ENCODE results near the gene ANGPTL2. TPM values are rescaled to one million over a fixed set of nuclear protein-coding genes. Genes with fewer than 3 reads are reported as not detected.

ANGPTL2 gene
- total RNA-seq, 4 donors from 2014 or later, result 5.9 to 12.6 (median 8.7) TPM

DNA sequence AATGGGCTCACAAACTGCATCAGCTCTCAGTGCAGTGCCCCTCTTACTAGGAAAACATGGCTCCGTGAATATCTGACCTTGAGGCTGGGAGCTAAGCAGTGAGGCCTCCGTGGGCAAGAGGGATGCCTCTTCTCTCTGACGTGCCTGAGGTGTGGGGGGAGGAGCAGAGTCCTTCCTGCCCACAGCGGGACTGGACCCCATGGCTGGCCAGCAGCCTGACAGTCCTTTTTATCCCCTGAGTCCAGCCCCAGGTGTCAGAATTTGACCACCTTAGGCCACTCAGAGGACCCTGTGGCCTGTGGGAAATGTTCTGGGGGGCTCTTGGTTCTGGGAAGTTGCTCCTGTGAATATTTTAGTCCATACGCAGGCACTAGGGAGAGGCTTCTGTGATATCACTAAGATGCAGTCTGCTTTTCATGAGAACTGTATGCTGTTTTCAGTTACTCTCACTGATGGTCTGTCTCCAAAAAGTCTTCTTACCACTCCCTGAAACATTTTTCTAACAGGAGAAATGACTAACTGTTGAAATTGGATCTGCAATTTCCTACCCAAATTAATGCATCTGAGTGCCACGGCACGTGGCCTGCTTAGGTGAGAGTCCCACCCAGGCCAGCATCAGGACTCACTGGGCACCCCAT lies 23.4 kb downstream of the ANGPTL2 start:
- Histone ChIP-seq H3K27me3 (no peaks in the 10 kb centered on the region), H3K4me1 (no peaks in the 10 kb centered on the region), H3K9me3 (no peaks in the 10 kb centered on the region), H3K4me3 (replicated peaks in 1 of 3) (no peak overlapping the region), H3K36me3 (no peaks in the 10 kb centered on the region), H3K27ac (no peak overlapping the region)
- intact Hi-C loops (cut with DNase I), result no loop called here
- WGBS, 2 donors, result 77 to 90% methylated on average over 7 of the region's 7 CpGs
- no peak for TF ChIP-seq POLR2A (IDR thresholded peaks at IDR 0.05)
- TF ChIP-seq, protein P1, sequence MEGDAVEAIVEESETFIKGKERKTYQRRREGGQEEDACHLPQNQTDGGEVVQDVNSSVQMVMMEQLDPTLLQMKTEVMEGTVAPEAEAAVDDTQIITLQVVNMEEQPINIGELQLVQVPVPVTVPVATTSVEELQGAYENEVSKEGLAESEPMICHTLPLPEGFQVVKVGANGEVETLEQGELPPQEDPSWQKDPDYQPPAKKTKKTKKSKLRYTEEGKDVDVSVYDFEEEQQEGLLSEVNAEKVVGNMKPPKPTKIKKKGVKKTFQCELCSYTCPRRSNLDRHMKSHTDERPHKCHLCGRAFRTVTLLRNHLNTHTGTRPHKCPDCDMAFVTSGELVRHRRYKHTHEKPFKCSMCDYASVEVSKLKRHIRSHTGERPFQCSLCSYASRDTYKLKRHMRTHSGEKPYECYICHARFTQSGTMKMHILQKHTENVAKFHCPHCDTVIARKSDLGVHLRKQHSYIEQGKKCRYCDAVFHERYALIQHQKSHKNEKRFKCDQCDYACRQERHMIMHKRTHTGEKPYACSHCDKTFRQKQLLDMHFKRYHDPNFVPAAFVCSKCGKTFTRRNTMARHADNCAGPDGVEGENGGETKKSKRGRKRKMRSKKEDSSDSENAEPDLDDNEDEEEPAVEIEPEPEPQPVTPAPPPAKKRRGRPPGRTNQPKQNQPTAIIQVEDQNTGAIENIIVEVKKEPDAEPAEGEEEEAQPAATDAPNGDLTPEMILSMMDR (IDR thresholded peaks at IDR 0.05), result no peak
- no peak for DNase-seq

DNA sequence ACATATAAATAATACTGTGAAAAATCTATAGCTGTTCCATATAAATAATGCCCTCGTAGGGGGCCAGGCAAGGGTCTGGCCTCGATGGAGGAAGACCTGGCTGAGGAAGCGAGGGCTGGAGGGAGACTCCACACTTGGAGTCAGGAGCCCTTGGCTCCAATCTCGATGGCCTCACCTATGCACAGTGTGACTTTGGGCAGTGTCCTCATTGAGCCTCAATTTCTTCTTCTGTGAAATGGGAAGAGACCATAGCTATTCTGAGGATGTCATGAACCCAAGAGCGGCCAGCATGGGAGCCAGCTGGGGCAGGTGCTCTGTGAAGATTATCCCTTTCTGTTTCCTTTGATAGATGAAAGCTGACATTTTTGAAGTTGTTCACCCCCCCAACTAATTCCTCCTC lies 24.8 kb downstream of the ANGPTL2 start:
- DNase-seq, result no peak
- 92 to 95% methylated on average over 5 of the region's 5 CpGs for WGBS, 2 donors
- TF ChIP-seq, protein P1 (IDR thresholded peaks at IDR 0.05), result no peak
- no peak for TF ChIP-seq POLR2A (IDR thresholded peaks at IDR 0.05)
- Histone ChIP-seq H3K36me3 (no peaks in the 10 kb centered on the region), H3K9me3 (no peaks in the 10 kb centered on the region), H3K27me3 (no peaks in the 10 kb centered on the region), H3K27ac (no peak overlapping the region), H3K4me3 (replicated peaks in 1 of 3) (no peak overlapping the region), H3K4me1 (no peaks in the 10 kb centered on the region)
- intact Hi-C loops (cut with DNase I), result no loop called here

DNA sequence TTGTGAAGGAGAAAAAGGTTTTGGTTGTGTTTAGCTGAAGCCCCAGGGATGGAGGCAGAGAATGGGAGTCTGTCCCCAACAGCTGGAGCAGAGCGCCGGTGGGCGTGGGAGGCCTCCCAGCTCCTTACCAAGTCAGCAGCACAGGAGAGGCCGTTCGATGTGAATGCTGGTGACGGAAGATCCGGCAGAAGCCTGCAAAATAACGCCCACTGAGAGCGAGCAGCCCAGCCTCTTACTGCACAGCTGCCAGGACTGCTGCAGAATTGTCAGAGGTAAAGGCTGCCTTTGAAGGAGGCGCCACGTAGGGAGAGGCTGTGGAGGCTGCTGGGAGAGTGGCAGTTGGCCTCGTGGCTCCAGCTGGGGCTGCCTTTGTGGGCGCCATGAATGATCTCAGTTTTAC lies 26.2 kb downstream of the ANGPTL2 start:
- intact Hi-C loops (cut with DNase I), result no loop called here
- no peaks in the 10 kb centered on the region for H3K27me3 ChIP-seq
- 88 to 93% methylated on average over 13 of the region's 13 CpGs for WGBS, 2 donors
- TF ChIP-seq POLR2A (IDR thresholded peaks at IDR 0.05), result no peak
- TF ChIP-seq, protein P1 (IDR thresholded peaks at IDR 0.05), result no peak
- H3K4me3 ChIP-seq (replicated peaks in 1 of 3), result no peak overlapping the region
- H3K36me3 ChIP-seq, result peaks cover 0 to 5% of the 10 kb centered on the region in 2 donors
- DNase-seq, result no peak
- H3K4me1 ChIP-seq, result no peaks in the 10 kb centered on the region
- H3K9me3 ChIP-seq, result no peaks in the 10 kb centered on the region
- no peak overlapping the region for H3K27ac ChIP-seq

DNA sequence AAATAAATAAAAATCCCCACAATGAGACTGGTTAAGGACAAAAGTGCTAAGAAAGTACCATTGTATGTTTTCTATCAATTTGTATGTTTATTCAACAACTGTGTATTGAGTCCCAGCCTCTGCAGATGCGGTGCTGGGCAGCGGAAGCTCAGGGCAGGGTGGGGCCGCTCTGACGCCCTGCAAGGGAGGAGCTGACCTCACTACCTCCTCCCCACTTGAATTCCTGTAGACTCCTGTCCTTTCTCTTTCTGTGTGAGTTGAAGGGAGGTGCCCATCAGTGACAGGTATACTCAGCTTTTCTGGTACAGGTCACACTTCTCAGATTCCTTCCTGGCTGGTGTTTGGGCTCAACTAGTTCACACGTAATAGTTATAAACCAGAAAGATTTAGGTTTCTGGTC lies 27.0 kb downstream of the ANGPTL2 start:
- DNase-seq, result no peak
- no peak overlapping the region for H3K4me3 ChIP-seq (replicated peaks in 1 of 3)
- no peaks in the 10 kb centered on the region for H3K27me3 ChIP-seq
- TF ChIP-seq, protein P1 (IDR thresholded peaks at IDR 0.05), result no peak
- no peak for TF ChIP-seq POLR2A (IDR thresholded peaks at IDR 0.05)
- WGBS, 2 donors, result 92 to 96% methylated on average over 5 of the region's 5 CpGs
- H3K36me3 ChIP-seq, result peaks cover 0 to 5% of the 10 kb centered on the region in 2 donors
- intact Hi-C loops (cut with DNase I), result no loop called here
- H3K9me3 ChIP-seq, result no peaks in the 10 kb centered on the region
- no peak overlapping the region for H3K27ac ChIP-seq
- H3K4me1 ChIP-seq, result peaks cover 0 to 3% of the 10 kb centered on the region in 2 donors

DNA sequence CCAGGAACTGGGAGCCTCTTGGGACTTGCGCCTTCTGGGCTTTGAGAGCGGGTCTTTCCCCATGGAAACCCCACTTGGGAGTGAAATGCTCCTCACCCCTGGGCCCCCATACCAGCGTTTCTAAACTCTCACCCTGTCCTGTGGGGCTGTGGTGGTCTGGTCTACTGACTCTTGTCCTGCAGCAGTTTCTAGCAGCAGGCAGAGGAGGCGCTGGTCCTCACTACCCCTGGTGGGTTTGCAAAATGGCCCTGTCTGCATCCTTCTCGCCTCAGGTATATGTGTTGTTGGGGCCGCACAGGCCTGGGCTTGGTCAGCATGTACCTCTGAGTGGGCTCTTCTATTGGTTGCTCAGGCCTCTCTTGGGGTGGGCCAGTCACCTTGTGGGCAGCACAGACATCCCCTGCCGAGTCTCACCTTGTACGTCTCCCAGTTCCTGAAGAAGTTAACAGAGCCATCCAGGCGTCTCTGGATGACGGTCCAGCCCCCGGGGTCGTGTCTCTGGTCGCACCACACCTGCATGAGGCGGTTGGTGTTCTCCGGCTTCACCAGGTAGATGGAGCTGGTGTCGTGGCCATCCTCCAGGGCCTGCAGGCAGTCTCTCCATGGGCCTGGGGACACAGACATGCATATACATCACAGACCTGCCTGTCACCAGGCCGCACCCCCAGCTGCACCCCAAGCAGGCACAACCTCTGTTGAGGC lies 29.0 kb downstream of the ANGPTL2 start:
- no peak overlapping the region for H3K27ac ChIP-seq
- no peaks in the 10 kb centered on the region for H3K9me3 ChIP-seq
- no peaks in the 10 kb centered on the region for H3K27me3 ChIP-seq
- no peak for DNase-seq
- H3K4me3 ChIP-seq (replicated peaks in 1 of 3), result no peak overlapping the region
- peaks cover 0 to 5% of the 10 kb centered on the region in 2 donors for H3K36me3 ChIP-seq
- peaks cover 0 to 4% of the 10 kb centered on the region in 2 donors for H3K4me1 ChIP-seq
- no peak for TF ChIP-seq POLR2A (IDR thresholded peaks at IDR 0.05)
- TF ChIP-seq, protein P1 (IDR thresholded peaks at IDR 0.05), result no peak
- intact Hi-C loops (cut with DNase I), result no loop called here
- WGBS, 2 donors, result 96 to 98% methylated on average over 9 to 16 of the region's 17 CpGs
